Fibroblast of skin of left quadriceps (primary cell): Measurements from ENCODE around the gene VSIG10L.

ENCODE experiments used
- DNase-seq, 2 experiments: peaks; one replicate each; pipeline ENCODE4 v3.0.0-alpha.2; 2013; ENCODE audit warnings: low read depth in 2 of 2

Gene VSIG10L

GRCh38 chr19:51341976-51342580, at the start of gene VSIG10L:
Gene VSIG10L (minus strand): TSS chr19:51342139. CDS start chr19:51342124, 15 bp downstream.
- no peak for DNase-seq

GRCh38 chr19:51391073-51391611, 49.2 kb upstream of the VSIG10L start:
- DNase-seq = no peak

GRCh38 chr19:51389143-51389542, 47.2 kb upstream of the VSIG10L start:
- DNase-seq = no peak

- DNase-seq = no peak
Observed at GRCh38 chr19:51387924-51388389, 46.0 kb upstream of the VSIG10L start, which contains the start of gene LIM2. Gene LIM2 (minus strand): TSS chr19:51387974. CDS start chr19:51387443, 531 bp downstream.

GRCh38 chr19:51386882-51387520, 45.1 kb upstream of the VSIG10L start:
- no peak for DNase-seq

GRCh38 chr19:51382004-51382403, 40.1 kb upstream of the VSIG10L start:
- DNase-seq = no peak

GRCh38 chr19:51380379-51380778, 38.4 kb upstream of the VSIG10L start:
- DNase-seq = no peak

- no peak for DNase-seq
Observed at GRCh38 chr19:51377422-51377821, 35.5 kb upstream of the VSIG10L start.

GRCh38 chr19:51375504-51376221, 33.7 kb upstream of the VSIG10L start:
- no peak for DNase-seq

GRCh38 chr19:51372649-51373504, 30.9 kb upstream of the VSIG10L start, which contains the start of gene NKG7:
Gene NKG7 (minus strand): TSS chr19:51372654. CDS start chr19:51372535, 119 bp downstream.
- no peak for DNase-seq

GRCh38 chr19:51372021-51372648, 30.2 kb upstream of the VSIG10L start:
- DNase-seq = no peak

- DNase-seq = no peak
Observed at GRCh38 chr19:51371186-51371690, 29.3 kb upstream of the VSIG10L start.

GRCh38 chr19:51370230-51370629, 28.3 kb upstream of the VSIG10L start:
- no peak for DNase-seq

GRCh38 chr19:51368366-51369282, 26.7 kb upstream of the VSIG10L start, which contains the start of gene CLDND2:
Gene CLDND2 (minus strand): TSS chr19:51369003. CDS start chr19:51368577, 426 bp downstream.
- no peak for DNase-seq

- DNase-seq = peak; percentile 97
Observed at GRCh38 chr19:51367565-51368365, 25.8 kb upstream of the VSIG10L start.

GRCh38 chr19:51367255-51367564, 25.3 kb upstream of the VSIG10L start:
- no peak for DNase-seq

- peak; percentile 95 for DNase-seq
Observed at GRCh38 chr19:51366389-51367254, 24.7 kb upstream of the VSIG10L start.

GRCh38 chr19:51365965-51366388, 24.0 kb upstream of the VSIG10L start, which contains the start of gene ETFB:
Gene ETFB (minus strand): TSS chr19:51366388. CDS start chr19:51366326, 62 bp downstream.
- DNase-seq = no peak
